Measurements from ENCODE around the gene LRMDA. TPM values are rescaled to one million over a fixed set of nuclear protein-coding genes. Genes with fewer than 3 reads are reported as not detected.

The LRMDA gene
- total and polyA plus RNA-seq, 2 of the 13 experiments (the other 11 are each of a cell fraction or from before 2014, with no cell fraction given) = 13.4 to 22.0 TPM

DNA sequence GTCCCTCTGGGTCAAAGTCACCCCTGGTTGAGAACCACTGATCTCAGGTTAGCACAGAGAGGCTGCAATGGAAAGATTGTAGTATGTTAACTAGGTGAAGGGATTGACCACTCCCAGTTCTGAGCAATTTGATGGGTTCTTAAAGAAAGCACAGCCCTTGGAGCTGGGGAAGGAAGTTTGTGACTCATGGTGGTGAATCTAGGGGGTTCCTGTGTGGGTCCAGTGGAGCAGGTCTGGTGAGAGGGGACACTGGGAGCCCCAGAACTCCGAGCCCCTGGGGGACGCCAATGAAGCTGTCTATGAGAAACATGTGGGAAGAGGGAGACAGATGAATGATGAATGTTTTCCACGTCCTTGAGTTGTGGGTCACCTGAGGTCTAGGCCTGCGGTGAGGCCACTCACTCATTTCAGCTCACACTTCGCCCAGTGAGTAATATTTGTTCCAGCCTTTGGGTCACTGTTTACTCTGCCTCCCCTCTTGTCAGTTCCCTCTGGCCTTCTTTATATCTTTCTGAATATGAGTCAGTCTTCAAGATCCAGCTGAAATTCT is 341.9 kb downstream of the LRMDA start (continued):
- TF ChIP-seq ZNF574 (CRISPR knock-in tag; IDR thresholded peaks at IDR 0.05) (0 out of 2 replicates have a peak, but pooled peaks have one; percentile 40), ZNF619 (CRISPR knock-in tag; IDR thresholded peaks at IDR 0.05) (no peak), ARID5B (CRISPR knock-in tag; IDR thresholded peaks at IDR 0.05) (peak; percentile 98), CBX5 (CRISPR knock-in tag; IDR thresholded peaks at IDR 0.05; ENCODE audit: borderline replicate concordance) (peak; percentile 84; the same call in 1 of the 2 replicates), FOXO1 (CRISPR knock-in tag; IDR thresholded peaks at IDR 0.05) (peak; percentile 94), ZNF17 (CRISPR knock-in tag; IDR thresholded peaks at IDR 0.05) (no peak), KMT2B (CRISPR knock-in tag; IDR thresholded peaks at IDR 0.05) (no peak), SRSF1 (optimal IDR thresholded peaks at IDR 0.05; ENCODE audit: low read depth, low read length) (no peak), KDM3A (CRISPR knock-in tag; IDR thresholded peaks at IDR 0.05; ENCODE audit: low read depth) (0 out of 2 replicates have a peak, but pooled peaks have one; percentile 47), MXD4 (CRISPR knock-in tag; IDR thresholded peaks at IDR 0.05) (no peak), ZNF281 (CRISPR knock-in tag; IDR thresholded peaks at IDR 0.05; ENCODE audit: borderline replicate concordance) (peak; percentile 58; the same call in 1 of the 2 replicates)
- TF ChIP-seq, protein P1, sequence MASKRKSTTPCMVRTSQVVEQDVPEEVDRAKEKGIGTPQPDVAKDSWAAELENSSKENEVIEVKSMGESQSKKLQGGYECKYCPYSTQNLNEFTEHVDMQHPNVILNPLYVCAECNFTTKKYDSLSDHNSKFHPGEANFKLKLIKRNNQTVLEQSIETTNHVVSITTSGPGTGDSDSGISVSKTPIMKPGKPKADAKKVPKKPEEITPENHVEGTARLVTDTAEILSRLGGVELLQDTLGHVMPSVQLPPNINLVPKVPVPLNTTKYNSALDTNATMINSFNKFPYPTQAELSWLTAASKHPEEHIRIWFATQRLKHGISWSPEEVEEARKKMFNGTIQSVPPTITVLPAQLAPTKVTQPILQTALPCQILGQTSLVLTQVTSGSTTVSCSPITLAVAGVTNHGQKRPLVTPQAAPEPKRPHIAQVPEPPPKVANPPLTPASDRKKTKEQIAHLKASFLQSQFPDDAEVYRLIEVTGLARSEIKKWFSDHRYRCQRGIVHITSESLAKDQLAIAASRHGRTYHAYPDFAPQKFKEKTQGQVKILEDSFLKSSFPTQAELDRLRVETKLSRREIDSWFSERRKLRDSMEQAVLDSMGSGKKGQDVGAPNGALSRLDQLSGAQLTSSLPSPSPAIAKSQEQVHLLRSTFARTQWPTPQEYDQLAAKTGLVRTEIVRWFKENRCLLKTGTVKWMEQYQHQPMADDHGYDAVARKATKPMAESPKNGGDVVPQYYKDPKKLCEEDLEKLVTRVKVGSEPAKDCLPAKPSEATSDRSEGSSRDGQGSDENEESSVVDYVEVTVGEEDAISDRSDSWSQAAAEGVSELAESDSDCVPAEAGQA (IDR thresholded peaks at IDR 0.05; ENCODE audit: low read depth) = no peak; the same call in 1 of the 2 replicates
- TF ChIP-seq, protein P1 (CRISPR knock-in tag; IDR thresholded peaks at IDR 0.05; ENCODE audit: borderline replicate concordance) = no peak

Measured in HepG2 (cell line).